ENCODE measurements around the gene RSRC1.

The RSRC1 gene

DNA sequence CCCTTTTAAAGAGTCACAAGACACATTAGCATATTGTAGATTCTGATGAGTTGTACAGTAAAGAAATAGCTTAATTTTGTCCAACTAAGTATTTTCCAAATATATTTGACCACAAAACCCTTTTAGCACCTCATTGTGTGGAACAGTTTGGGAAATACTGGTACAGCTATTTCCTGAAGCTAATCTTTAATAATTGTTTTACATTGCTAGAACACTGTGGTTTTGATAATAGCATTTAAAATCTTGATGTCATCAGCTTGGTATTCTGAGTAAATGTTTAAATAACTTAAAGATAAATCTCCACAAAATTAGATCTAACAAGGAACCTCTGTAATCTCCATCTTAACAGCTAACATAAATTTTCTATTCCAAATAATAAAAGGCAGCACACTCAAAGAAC lies 321.1 kb downstream of the RSRC1 start:
- H3K36me3 ChIP-seq (ENCODE audit: control insufficient read depth in 4 of 4, insufficient read depth in 4 of 4, low read length in 3 of 4): no peaks in the 10 kb centered on the region
- H3K27ac ChIP-seq (ENCODE audit: insufficient read depth in 1 of 2, low read depth in 1 of 2, low read length in 2 of 2, poor library complexity in 1 of 2, severe bottlenecking in 2 of 2): no peak overlapping the region
- H3K9me3 ChIP-seq (ENCODE audit: control extremely low read depth in 1 of 5, control insufficient read depth in 4 of 5, insufficient read depth in 2 of 5, low read depth in 1 of 5, low read length in 4 of 5): no peaks in the 10 kb centered on the region
- POLR2A ChIA-PET: no interaction called here
- no peak overlapping the region for H3K4me3 ChIP-seq (ENCODE audit: control insufficient read depth in 1 of 7, extremely low read depth in 1 of 7, insufficient read depth in 4 of 7, low read depth in 2 of 7, low read length in 6 of 7)
- CTCF ChIA-PET: interaction anchor here (0.5 to 0.6 kb wide), 2 partner anchors 811 to 1229 kb away, joined by 3 read pairs; no protein-coding TSS in a partner anchor
- no peak for DNase-seq
- H3K4me1 ChIP-seq (ENCODE audit: control extremely low read depth in 1 of 4, control insufficient read depth in 4 of 4, insufficient read depth in 4 of 4, low read length in 3 of 4): no peaks in the 10 kb centered on the region
- H3K27me3 ChIP-seq (replicated peaks in 2 of 5; ENCODE audit: control insufficient read depth in 4 of 5, insufficient read depth in 5 of 5, low read length in 4 of 5): no peaks in the 10 kb centered on the region

DNA sequence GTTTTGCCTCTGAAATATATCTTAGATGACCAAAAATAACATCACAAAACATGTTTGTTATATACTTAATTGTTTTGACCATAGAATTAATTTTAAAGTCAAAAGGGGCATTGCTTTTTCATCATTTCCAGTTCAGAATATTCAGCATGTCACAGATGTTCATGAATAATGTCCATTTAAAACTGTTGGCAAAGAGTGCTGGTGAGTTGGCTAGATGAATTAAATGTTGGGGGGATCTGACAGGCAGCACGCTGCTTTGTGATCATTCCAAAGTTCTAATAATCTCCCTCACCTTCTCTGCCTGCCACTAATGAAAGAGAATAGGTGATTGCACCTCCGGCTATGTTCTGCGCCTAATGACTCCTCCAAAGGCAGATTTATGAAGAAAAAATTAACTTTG lies 321.9 kb downstream of the RSRC1 start:
- no peaks in the 10 kb centered on the region for H3K36me3 ChIP-seq (ENCODE audit: control insufficient read depth in 4 of 4, insufficient read depth in 4 of 4, low read length in 3 of 4)
- POLR2A ChIA-PET: interaction anchor here (0.6 kb wide), 1 partner anchor 1266 kb away, joined by 3 read pairs; no protein-coding TSS in a partner anchor
- no peaks in the 10 kb centered on the region for H3K4me1 ChIP-seq (ENCODE audit: control extremely low read depth in 1 of 4, control insufficient read depth in 4 of 4, insufficient read depth in 4 of 4, low read length in 3 of 4)
- 100% methylated on average over 1 of the region's 3 CpGs for WGBS (ENCODE audit: insufficient coverage)
- H3K9me3 ChIP-seq (ENCODE audit: control extremely low read depth in 1 of 5, control insufficient read depth in 4 of 5, insufficient read depth in 2 of 5, low read depth in 1 of 5, low read length in 4 of 5): no peaks in the 10 kb centered on the region
- H3K4me3 ChIP-seq (ENCODE audit: control insufficient read depth in 1 of 7, extremely low read depth in 1 of 7, insufficient read depth in 4 of 7, low read depth in 2 of 7, low read length in 6 of 7): no peak overlapping the region
- CTCF ChIA-PET: no interaction called here
- no peaks in the 10 kb centered on the region for H3K27me3 ChIP-seq (replicated peaks in 2 of 5; ENCODE audit: control insufficient read depth in 4 of 5, insufficient read depth in 5 of 5, low read length in 4 of 5)
- DNase-seq: no peak
- H3K27ac ChIP-seq (ENCODE audit: insufficient read depth in 1 of 2, low read depth in 1 of 2, low read length in 2 of 2, poor library complexity in 1 of 2, severe bottlenecking in 2 of 2): no peak overlapping the region

DNA sequence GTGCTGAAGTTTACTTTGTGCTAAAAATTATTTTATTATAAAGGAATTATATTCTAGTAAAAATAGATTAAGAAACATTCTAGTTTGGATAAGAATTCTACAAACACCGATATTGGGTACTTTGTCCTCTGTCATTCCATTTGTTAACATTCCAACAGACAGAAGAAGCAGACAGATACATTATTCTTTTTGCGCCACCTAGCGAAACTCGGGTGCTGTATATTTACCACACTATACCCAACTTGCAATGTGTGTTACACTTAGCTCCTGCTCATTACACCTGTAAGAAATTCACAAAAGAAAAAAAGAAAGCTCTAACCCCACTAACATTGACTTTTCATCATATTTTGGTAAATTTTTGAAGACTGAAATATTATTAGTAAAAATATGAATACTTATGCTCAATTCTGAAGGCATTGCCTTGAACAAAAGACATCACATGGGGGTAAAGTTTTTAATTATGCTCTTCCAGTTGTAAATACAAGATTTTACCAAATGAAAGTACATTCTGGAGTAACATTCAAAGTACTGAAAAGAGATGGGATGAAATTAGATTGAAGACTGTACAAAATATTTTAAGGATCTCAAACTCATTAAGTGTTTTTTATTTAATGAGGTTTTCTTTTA lies 324.6 kb downstream of the RSRC1 start:
- WGBS (ENCODE audit: insufficient coverage): 0% methylated on average over 3 of the region's 4 CpGs
- ChIA-PET CTCF (interaction anchor here (0.6 to 2.1 kb wide), 10 partner anchors 8 to 902 kb away, joined by 3 to 10 read pairs (median 4); no protein-coding TSS in a partner anchor), POLR2A (interaction anchor here (0.7 kb wide), 1 partner anchor 97 kb away, joined by 3 read pairs; no protein-coding TSS in a partner anchor)
- Histone ChIP-seq H3K4me1 (ENCODE audit: control extremely low read depth in 1 of 4, control insufficient read depth in 4 of 4, insufficient read depth in 4 of 4, low read length in 3 of 4) (no peaks in the 10 kb centered on the region), H3K27ac (ENCODE audit: insufficient read depth in 1 of 2, low read depth in 1 of 2, low read length in 2 of 2, poor library complexity in 1 of 2, severe bottlenecking in 2 of 2) (no peak overlapping the region), H3K9me3 (ENCODE audit: control extremely low read depth in 1 of 5, control insufficient read depth in 4 of 5, insufficient read depth in 2 of 5, low read depth in 1 of 5, low read length in 4 of 5) (no peaks in the 10 kb centered on the region), H3K36me3 (ENCODE audit: control insufficient read depth in 4 of 4, insufficient read depth in 4 of 4, low read length in 3 of 4) (no peaks in the 10 kb centered on the region), H3K4me3 (ENCODE audit: control insufficient read depth in 1 of 7, extremely low read depth in 1 of 7, insufficient read depth in 4 of 7, low read depth in 2 of 7, low read length in 6 of 7) (no peak overlapping the region), H3K27me3 (replicated peaks in 2 of 5; ENCODE audit: control insufficient read depth in 4 of 5, insufficient read depth in 5 of 5, low read length in 4 of 5) (no peaks in the 10 kb centered on the region)
- DNase-seq: peak; percentile 59 to 74 (median 69)

DNA sequence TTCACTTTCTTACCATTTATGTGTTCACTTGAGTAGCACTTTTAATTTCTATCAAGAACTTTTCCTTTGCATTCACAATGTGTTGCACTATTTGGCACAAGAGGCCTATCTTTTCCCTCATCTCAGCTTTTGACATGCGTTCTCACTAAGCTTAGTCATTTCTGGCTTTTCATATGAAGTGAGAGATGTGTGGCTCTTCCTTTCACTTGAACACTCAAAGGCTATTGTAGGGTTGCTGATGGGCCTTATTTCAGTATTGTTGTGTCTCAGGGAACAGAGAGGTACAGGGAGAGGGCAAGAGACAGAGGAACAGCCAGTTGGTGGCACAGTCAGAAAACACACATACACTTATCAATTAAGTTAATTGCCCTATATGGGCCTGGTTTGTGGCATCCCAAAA lies 333.7 kb downstream of the RSRC1 start:
- no peak for DNase-seq
- ChIA-PET CTCF (no interaction called here), POLR2A (no interaction called here)
- no peak overlapping the region for H3K27ac ChIP-seq (ENCODE audit: insufficient read depth in 1 of 2, low read depth in 1 of 2, low read length in 2 of 2, poor library complexity in 1 of 2, severe bottlenecking in 2 of 2)
- H3K4me3 ChIP-seq (ENCODE audit: control insufficient read depth in 1 of 7, extremely low read depth in 1 of 7, insufficient read depth in 4 of 7, low read depth in 2 of 7, low read length in 6 of 7): no peak overlapping the region
- H3K27me3 ChIP-seq (replicated peaks in 2 of 5; ENCODE audit: control insufficient read depth in 4 of 5, insufficient read depth in 5 of 5, low read length in 4 of 5): no peaks in the 10 kb centered on the region
- H3K36me3 ChIP-seq (ENCODE audit: control insufficient read depth in 4 of 4, insufficient read depth in 4 of 4, low read length in 3 of 4): no peaks in the 10 kb centered on the region
- H3K9me3 ChIP-seq (ENCODE audit: control extremely low read depth in 1 of 5, control insufficient read depth in 4 of 5, insufficient read depth in 2 of 5, low read depth in 1 of 5, low read length in 4 of 5): peaks cover 0 to 6% (median 0%) of the 10 kb centered on the region in 5 experiments
- H3K4me1 ChIP-seq (ENCODE audit: control extremely low read depth in 1 of 4, control insufficient read depth in 4 of 4, insufficient read depth in 4 of 4, low read length in 3 of 4): no peaks in the 10 kb centered on the region
- no CpG with 5 or more reads among the region's 1 CpG for WGBS (ENCODE audit: insufficient coverage)

DNA sequence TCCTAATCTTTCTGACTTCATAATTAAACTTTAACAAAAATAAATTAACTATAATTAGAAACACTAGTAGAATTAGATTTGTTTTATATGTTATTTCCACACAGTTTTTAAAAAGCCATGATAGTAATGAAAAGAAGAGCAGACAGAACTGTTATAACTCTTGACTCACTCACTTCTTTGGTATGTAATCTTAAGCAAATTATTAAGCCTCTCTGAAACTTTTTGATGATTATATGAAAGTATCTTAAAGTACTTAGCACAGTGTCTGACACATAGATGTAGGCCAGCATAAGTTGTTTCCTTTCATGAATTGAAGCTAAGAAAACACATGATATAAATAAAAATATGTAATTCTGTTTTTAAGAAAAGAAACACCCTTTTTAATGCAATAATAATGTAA lies 337.5 kb downstream of the RSRC1 start:
- Histone ChIP-seq H3K36me3 (ENCODE audit: control insufficient read depth in 4 of 4, insufficient read depth in 4 of 4, low read length in 3 of 4) (no peaks in the 10 kb centered on the region), H3K4me3 (ENCODE audit: control insufficient read depth in 1 of 7, extremely low read depth in 1 of 7, insufficient read depth in 4 of 7, low read depth in 2 of 7, low read length in 6 of 7) (no peak overlapping the region), H3K27me3 (replicated peaks in 2 of 5; ENCODE audit: control insufficient read depth in 4 of 5, insufficient read depth in 5 of 5, low read length in 4 of 5) (no peaks in the 10 kb centered on the region), H3K27ac (ENCODE audit: insufficient read depth in 1 of 2, low read depth in 1 of 2, low read length in 2 of 2, poor library complexity in 1 of 2, severe bottlenecking in 2 of 2) (no peak overlapping the region), H3K4me1 (ENCODE audit: control extremely low read depth in 1 of 4, control insufficient read depth in 4 of 4, insufficient read depth in 4 of 4, low read length in 3 of 4) (peaks cover 0 to 7% (median 0%) of the 10 kb centered on the region in 4 experiments), H3K9me3 (ENCODE audit: control extremely low read depth in 1 of 5, control insufficient read depth in 4 of 5, insufficient read depth in 2 of 5, low read depth in 1 of 5, low read length in 4 of 5) (peaks cover 0 to 6% (median 0%) of the 10 kb centered on the region in 5 experiments)
- POLR2A ChIA-PET: no interaction called here
- no peak for DNase-seq
- CTCF ChIA-PET: no interaction called here

DNA sequence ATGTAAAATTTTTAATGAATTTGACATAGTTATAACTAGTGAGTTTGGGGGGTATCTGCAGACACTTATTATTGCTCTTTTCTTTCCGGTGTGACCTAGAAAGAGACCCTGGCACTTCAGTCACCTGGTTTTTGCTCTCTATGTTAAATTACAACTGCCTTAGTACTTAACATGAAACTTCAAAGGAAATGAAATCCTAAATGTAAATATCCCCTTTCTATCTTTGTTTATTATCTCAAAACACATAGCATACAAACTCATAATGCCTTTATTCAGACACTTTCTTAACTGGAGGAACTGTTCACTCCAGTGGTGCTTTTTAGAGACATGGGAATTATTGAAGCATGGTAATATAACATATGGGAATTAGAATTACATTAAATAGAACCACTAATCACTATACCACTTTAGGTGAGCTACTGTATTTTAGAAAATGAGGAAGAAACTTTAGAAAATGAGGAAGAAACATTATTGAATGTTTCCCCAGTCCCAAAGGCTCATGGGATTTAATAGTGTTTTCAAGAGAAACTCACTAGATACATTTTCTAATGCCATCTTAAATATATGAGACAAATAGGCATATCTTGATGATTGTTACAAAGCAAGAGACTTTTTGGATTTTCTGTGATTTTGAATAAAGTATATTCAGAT lies 341.6 kb downstream of the RSRC1 start:
- H3K27me3 ChIP-seq (replicated peaks in 2 of 5; ENCODE audit: control insufficient read depth in 4 of 5, insufficient read depth in 5 of 5, low read length in 4 of 5): no peaks in the 10 kb centered on the region
- no peak overlapping the region for H3K4me3 ChIP-seq (ENCODE audit: control insufficient read depth in 1 of 7, extremely low read depth in 1 of 7, insufficient read depth in 4 of 7, low read depth in 2 of 7, low read length in 6 of 7)
- H3K36me3 ChIP-seq (ENCODE audit: control insufficient read depth in 4 of 4, insufficient read depth in 4 of 4, low read length in 3 of 4): no peaks in the 10 kb centered on the region
- H3K4me1 ChIP-seq (ENCODE audit: control extremely low read depth in 1 of 4, control insufficient read depth in 4 of 4, insufficient read depth in 4 of 4, low read length in 3 of 4): peaks cover 0 to 7% (median 0%) of the 10 kb centered on the region in 4 experiments
- CTCF ChIA-PET: interaction anchor here (1.6 kb wide), 1 partner anchor 846 kb away, joined by 3 read pairs; no protein-coding TSS in a partner anchor
- peak in 2 of 3 donors; percentile 45 to 53 for DNase-seq
- H3K27ac ChIP-seq (ENCODE audit: insufficient read depth in 1 of 2, low read depth in 1 of 2, low read length in 2 of 2, poor library complexity in 1 of 2, severe bottlenecking in 2 of 2): no peak overlapping the region
- no peaks in the 10 kb centered on the region for H3K9me3 ChIP-seq (ENCODE audit: control extremely low read depth in 1 of 5, control insufficient read depth in 4 of 5, insufficient read depth in 2 of 5, low read depth in 1 of 5, low read length in 4 of 5)
- WGBS (ENCODE audit: insufficient coverage): 100% methylated on average over 1 of the region's 1 CpG
- POLR2A ChIA-PET: no interaction called here

DNA sequence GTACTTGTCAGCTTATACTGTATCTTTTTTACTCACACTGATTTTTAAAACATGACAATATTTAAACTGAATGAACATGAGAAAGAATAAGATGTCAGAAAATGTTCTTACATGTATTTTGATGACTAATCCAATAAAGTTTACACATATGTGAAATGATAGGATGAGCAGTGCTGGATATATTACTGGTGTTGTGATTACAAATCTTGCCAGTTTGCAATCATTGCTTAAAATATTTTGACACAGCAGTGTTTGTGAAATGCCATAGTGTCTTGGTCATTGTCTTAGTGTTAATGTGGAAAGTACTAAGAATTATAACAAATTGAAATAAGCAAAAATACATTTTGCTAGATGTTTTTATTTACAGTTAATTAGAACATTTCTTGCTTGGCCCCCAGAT lies 342.4 kb downstream of the RSRC1 start:
- no peak overlapping the region for H3K4me3 ChIP-seq (ENCODE audit: control insufficient read depth in 1 of 7, extremely low read depth in 1 of 7, insufficient read depth in 4 of 7, low read depth in 2 of 7, low read length in 6 of 7)
- POLR2A ChIA-PET: no interaction called here
- no peaks in the 10 kb centered on the region for H3K27me3 ChIP-seq (replicated peaks in 2 of 5; ENCODE audit: control insufficient read depth in 4 of 5, insufficient read depth in 5 of 5, low read length in 4 of 5)
- no peak overlapping the region for H3K27ac ChIP-seq (ENCODE audit: insufficient read depth in 1 of 2, low read depth in 1 of 2, low read length in 2 of 2, poor library complexity in 1 of 2, severe bottlenecking in 2 of 2)
- CTCF ChIA-PET: interaction anchor here (1.6 kb wide), 1 partner anchor 846 kb away, joined by 3 read pairs; no protein-coding TSS in a partner anchor
- no peak for DNase-seq
- H3K4me1 ChIP-seq (ENCODE audit: control extremely low read depth in 1 of 4, control insufficient read depth in 4 of 4, insufficient read depth in 4 of 4, low read length in 3 of 4): peaks cover 0 to 7% (median 0%) of the 10 kb centered on the region in 4 experiments
- H3K9me3 ChIP-seq (ENCODE audit: control extremely low read depth in 1 of 5, control insufficient read depth in 4 of 5, insufficient read depth in 2 of 5, low read depth in 1 of 5, low read length in 4 of 5): no peaks in the 10 kb centered on the region
- H3K36me3 ChIP-seq (ENCODE audit: control insufficient read depth in 4 of 4, insufficient read depth in 4 of 4, low read length in 3 of 4): no peaks in the 10 kb centered on the region
